ENCODE data around the gene SCO2.
A peak's percentile ranks its signal among the peaks of the same experiment; 100 is the strongest.

Gene SCO2

GRCh38 chr22:50550395-50550794 lies 25.0 kb upstream of the SCO2 start:
- no peak for DNase-seq

DNA sequence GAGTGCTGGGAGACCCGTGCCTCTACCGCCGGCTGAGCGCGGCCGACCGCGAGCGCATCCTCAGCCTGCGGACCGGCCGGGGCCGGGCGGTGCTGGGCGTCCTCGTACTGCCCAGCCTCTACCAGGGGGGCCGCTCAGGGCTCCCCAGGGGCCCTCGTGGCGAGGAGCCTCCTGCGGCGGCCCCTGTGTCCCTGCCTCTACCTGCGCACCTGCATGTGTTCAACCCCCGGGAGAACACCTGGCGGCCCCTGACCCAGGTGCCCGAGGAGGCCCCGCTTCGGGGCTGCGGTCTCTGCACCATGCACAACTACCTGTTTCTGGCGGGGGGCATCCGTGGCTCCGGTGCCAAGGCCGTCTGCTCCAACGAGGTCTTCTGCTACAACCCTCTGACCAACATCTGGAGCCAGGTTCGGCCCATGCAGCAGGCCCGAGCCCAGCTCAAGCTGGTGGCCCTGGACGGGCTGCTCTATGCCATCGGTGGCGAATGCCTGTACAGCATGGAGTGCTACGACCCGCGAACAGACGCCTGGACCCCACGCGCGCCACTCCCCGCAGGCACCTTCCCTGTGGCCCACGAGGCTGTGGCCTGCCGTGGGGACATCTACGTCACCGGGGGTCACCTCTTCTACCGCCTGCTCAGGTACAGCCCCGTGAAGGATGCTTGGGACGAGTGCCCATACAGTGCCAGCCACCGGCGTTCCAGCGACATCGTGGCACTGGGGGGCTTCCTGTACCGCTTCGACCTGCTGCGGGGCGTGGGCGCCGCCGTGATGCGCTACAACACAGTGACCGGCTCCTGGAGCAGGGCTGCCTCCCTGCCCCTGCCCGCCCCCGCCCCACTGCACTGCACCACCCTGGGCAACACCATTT lies 23.8 kb upstream of the SCO2 start:
- DNase-seq, result no peak

- DNase-seq, result no peak
These were observed 22.9 kb upstream of the SCO2 start for GRCh38 chr22:50548040-50548920.

- DNase-seq, result no peak
These were observed 22.0 kb upstream of the SCO2 start for GRCh38 chr22:50547263-50547985.

- DNase-seq, result no peak
These were observed 21.2 kb upstream of the SCO2 start for GRCh38 chr22:50546326-50547262.

GRCh38 chr22:50545522-50546325 lies 20.3 kb upstream of the SCO2 start, which contains the start of gene KLHDC7B:
Gene KLHDC7B (plus strand): TSS chr22:50545899. CDS start chr22:50546244, 345 bp downstream.
- DNase-seq, result peak; percentile 77

DNA sequence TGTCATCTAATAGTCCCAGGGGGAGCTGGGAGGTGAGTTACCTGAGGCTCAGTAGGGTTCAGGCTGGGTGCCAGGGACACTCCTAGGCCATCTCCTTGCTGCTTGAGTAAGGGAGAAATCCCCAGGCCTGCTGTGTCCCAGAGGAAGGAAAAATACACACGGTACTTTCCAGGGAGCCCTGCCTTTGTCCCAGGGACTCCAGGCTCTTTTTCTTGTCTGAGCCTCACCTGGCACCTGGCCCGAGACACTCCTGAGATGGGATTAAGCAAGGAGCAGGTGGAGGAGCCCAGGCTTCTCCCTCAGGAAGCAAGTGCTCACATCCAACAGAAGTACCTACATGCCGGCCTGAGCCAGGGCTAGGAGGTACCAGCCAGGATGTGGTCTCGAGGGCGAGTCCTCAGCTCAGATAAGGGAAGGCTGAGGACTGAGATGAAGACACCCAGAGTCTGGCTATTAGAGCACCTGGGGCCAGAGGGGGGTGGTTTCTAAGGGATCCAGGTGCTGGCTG lies 19.4 kb upstream of the SCO2 start:
- no peak for DNase-seq

DNA sequence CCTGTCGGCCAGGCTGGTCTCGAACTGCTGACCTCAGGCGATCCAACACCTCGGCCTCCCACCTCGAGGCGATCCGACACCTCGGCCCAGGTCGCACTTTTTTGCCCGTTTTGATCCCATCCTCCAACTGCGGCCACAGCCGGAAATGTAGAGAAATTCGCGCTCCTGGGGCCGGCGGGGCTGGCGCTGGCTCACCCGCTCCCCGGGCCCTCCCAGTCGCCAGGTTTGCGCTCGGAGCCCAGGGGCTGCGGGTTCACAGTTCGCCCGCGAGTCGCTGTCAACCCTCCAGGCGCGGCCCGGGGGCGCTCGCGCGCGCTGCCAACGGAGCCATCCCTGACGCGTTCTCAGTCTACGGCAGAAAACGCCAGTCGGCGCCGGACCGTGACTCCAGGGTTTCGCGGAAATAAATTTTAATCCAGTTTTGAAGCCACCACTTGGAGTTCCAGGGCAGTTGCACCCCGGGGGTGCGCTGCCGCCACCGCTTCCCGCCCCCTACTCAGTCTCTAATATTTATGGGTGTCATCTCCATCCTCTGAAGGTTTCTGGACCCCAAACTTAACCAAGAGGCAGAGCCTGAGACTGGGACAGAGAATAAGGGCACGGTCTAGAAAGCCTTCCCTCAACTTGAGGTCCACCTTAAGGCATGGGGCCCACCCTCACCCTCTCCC lies 18.8 kb upstream of the SCO2 start:
- DNase-seq, result peak; percentile 63

GRCh38 chr22:50542416-50542927 lies 17.1 kb upstream of the SCO2 start:
- no peak for DNase-seq

DNA sequence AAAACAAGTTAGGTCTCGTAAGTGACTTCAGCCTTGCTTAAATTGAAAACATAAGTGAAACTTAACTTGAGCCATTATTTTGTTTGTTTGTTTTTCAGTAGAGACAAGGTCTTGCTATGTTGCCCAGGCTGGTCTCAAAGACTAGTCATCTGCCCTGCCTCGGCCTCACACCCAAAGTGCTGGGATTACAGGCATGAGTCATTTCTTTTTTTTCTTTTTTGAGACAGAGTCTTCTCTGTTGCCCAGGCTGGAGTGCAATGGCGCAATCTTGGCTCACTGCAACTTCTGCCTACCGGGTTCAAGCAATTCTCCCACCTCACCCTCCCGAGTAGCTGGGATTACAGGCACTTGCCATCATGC lies 16.2 kb upstream of the SCO2 start:
- DNase-seq, result peak; percentile 75

DNA sequence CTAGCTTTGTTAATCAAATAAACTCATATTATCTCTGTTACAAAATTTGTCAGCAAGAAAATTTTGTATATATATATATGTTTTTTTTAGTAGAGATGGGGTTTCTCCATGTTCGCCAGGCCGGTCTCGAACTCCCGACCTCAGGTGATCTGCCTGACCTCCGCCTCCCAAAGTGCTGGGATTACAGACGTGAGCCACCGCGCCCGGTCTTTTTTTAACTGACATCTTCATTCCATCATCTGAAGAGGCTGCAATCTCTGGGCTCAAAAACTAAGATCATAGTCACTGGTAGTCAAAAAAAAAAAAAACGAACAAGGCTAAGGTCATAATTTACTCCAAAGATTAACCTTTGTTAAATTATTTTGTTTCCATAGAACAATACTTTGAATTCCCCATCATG lies 15.0 kb upstream of the SCO2 start:
- no peak for DNase-seq

GRCh38 chr22:50537765-50538164 lies 12.4 kb upstream of the SCO2 start:
- no peak for DNase-seq

DNA sequence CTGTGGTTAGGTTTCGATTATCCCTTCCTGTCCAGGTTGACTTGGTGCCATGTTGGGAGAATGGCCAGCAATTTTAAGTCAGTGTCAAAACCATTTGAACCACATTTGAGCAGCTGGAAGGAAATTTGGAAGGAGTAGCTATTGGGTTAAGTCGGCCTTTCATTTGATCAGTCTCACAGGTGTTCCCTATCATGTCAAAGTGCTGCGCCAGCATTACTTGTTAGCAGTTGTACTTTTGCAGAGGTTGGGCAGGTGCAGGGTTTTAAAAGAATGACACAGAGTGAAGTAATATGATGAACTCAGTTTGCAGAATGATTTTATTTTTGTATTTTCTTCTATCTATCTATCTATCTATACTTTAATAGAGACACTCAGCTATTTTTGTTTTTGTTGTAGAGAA lies 10.8 kb upstream of the SCO2 start:
- no peak for DNase-seq

DNA sequence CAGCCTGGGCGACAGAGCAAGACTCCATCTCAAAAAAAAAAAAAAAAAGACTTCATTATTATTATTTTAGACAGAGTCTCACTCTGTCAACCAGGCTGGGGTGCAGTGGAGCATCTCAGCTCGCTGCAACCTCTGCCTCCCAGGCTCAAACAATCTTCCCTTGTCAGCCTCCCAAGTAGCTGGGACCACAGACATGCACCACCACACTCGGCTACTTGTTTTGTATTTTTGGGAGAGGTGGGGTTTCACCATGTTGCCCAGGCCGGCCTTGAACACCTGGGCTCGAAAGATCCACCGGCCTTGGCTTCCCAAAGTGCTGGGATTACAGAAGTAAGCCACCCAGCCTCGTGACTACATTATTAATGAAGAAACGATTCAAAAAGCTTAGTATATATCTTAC lies 9.7 kb upstream of the SCO2 start:
- no peak for DNase-seq

GRCh38 chr22:50533856-50534711 lies 8.7 kb upstream of the SCO2 start:
- DNase-seq, result peak; percentile 56

GRCh38 chr22:50532824-50533796 lies 7.7 kb upstream of the SCO2 start:
- DNase-seq, result no peak

DNA sequence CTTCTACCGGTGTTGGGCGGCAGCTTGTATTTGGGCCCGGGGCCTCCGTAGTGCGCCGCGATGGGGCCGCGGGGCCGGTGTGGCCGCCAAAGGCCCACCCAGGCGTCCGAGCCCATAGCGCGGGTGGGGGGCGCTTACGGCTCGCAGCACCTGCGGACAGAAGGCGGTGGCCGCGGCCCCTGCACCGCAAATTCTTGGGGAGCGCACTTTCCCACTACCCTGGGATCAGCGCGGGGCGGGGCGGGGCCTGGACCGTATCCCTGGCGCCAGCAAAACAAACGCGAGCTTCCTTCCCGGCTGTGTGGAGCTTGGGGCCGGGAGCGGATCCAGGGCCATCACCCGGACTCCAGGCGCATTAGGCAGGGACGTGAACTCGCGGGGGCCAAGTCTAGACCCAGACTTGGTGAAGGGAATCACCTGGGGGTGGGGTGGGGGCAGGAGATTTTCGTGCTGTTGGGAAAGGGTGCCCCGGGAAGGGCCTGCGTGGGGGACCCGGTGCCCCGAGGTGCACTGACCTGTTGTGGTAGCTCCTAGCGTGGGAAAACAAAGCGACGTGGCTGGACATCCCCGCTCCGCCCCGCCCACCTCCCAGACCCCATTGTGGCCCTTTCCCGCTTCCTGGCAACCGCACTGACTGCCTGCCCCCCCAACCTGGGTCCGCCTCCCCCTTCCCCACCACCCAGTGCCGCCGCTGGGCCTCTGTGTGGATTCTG lies 6.7 kb upstream of the SCO2 start:
- DNase-seq, result peak; percentile 47

Data from fibroblast of skin of abdomen (primary cell).